ENCODE data around the gene HUS1.

The HUS1 gene

DNA sequence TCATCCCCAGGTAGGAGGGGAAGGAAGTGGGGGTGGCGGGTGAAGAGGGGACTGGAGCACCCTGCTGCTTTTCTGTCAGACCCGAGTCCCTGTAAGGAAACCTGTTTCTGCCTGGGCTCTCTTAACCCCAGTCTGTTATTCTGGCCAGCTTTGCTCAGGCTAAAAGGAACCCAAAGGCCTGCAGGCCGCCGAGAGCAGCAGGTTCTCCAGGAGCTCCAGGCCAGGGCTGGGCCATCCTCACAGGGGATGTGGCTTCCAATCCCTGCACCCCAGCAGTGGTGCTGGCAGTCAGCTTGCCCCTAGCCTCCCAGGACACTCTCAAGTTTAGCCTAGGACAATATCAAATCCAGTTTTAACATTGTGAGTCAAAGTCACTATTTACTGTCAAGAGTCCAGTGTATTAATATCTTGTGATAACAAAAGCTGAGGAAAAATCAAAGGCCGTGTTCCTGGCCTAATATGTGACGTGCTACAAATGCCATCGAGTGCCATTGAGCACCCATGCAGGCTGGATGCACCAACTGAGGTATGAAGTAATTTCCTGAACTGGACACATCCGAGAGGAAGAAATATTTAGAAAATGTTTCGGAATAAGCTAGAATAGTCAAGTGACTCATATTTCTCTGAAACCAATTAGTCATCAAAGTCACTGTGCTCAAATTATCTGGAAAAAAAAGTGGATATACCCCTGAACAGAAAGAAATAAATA is 38.1 kb downstream of the HUS1 start:
- TF ChIP-seq GATA2 (IDR thresholded peaks at IDR 0.05; ENCODE audit: low read depth, low read length) (no peak), GATA3 (IDR thresholded peaks at IDR 0.05; ENCODE audit: low read depth, low read length) (no peak)

DNA sequence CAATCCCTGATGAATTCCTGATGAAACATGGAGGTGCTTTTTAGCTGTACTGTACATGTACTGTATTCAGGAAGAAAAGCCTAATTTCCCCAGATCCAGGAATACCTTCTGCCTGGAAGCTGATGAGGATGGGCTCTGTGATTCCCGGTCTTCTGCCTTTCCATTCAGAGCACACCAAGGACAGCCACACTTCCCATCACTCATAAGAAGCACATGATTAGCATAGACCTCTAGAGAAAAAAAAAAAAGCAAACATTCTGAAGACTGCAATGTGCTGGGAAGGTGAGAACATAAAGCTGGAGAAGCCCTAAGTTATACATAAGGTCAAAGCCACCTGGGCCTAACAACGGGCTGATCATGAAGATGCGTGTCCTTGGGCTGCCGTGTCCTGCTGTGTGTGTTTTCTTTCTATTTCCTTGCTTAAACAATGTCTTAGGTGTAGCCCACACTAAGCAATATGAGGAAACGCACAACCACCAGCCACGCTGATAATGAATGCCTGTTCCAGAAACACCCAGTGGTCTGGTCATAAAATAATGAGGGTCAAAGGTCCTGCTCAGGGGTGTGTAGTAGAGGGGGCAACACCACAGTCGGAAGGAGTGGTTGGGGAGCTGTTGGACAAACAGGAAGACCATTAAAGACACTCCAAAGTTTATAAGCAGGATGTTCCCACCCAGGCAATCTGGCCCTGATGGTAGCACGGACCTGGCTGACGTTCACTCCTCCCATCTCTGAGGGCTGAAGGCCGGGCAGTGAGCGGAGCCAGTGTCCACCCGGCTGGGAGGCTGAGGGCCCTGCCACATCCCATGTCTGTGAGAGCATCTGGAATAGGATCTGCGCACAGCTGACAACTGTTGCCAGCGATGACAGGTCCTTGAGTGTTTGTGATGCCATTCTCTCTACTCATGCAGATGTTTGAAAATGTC is 39.1 kb downstream of the HUS1 start:
- no peak for TF ChIP-seq GATA3 (IDR thresholded peaks at IDR 0.05; ENCODE audit: low read depth, low read length)
- no peak for TF ChIP-seq GATA2 (IDR thresholded peaks at IDR 0.05; ENCODE audit: low read depth, low read length)

DNA sequence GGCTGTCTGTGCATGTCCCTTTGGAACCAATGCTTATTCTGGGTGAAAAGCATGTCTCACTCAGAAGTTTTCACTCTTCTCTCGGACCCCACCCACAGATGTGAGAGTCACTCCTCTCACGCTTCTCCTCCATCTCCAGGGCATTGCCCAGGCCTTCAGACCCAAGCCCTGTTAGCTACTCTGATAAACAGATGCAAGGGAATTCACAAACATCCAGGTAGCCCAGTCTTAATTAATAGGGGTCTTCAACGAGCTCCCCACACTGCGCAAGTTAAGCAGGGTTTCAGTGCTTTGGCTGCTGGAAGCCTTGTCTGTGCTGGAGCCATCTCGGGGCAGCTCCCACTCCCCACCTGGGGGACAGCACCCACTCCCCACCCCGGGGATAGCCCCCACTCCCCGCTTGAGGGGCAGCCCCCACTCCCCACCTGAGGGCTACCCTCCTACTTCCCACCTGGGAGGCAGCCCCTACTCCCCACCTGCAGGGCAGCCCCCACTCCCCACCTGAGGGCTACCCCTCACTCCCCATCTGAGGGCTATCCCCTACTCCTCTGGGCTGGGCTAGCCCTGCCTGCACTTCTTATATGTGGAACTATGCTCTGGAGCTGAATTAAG is 39.9 kb downstream of the HUS1 start:
- TF ChIP-seq GATA2 (IDR thresholded peaks at IDR 0.05; ENCODE audit: low read depth, low read length), result no peak
- TF ChIP-seq GATA3 (IDR thresholded peaks at IDR 0.05; ENCODE audit: low read depth, low read length), result no peak

DNA sequence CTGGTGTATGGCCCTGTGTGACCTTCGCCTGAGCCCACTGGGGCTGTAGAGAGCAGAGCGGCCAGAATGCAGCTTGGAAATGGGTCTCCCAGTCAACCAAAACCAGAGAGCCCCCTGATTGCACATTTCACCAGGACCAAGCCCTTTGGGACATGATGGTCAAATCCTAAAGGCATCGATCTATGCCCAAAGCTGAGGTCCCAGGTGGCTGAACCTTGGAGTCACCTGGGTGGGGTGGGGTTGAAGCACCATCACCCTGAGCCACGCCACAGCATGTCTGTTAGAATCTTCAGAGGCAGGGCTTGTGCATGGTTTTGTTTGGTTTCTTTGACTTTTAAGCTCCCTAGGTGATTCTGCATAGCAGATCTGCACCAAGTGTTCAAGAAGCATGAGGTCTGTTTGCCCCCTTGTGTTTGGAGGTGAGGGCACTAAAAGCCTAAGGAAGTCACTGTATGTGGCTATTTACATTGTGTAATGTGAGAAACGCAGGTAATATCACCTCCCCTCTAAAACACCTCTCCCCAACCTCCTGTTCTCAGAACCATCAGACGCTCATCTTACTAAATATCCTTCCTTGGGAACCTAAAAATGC is 40.7 kb downstream of the HUS1 start:
- TF ChIP-seq GATA2 (IDR thresholded peaks at IDR 0.05; ENCODE audit: low read depth, low read length) (no peak), GATA3 (IDR thresholded peaks at IDR 0.05; ENCODE audit: low read depth, low read length) (no peak)

DNA sequence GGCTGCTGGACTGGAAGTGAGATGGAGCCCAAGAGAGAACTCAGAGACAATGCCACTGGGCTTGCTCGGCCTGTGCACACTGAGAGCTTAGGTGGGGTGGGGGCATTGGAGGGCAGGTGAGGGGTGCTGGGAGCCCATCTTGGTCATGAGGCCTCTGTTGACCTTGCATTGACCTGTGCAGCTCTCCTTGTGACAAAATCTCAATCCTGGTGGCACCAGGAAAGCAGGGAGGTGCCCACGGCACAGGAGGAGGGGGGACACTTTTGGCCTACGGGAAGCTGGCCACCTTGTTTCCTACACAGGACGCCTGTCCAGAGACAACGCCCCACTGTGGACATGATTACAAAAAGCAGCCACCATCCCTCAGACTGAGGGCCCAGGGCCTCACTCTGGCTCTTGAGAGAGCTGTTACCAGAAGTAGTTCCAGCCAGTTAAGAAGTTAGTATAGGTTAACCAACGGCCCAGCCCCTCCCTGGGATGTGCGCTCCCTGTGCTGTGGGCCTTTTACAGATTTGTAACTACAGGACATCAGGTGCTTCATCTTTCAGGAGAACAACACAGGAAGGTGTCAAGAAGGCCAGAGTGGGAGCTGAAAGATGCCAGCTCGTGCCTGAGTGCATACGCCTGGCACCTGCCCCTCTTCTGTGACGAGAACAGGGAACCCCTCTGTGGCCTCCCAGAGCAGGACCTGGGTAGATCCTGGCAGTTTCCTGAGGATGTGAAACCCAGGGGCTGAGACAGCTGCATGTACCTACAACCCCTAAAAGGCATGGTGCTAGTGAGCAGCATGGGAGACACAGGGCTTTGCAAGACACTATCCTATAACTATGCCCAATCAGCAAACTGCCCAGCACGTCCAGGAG is 41.5 kb downstream of the HUS1 start:
- TF ChIP-seq GATA3 (IDR thresholded peaks at IDR 0.05; ENCODE audit: low read depth, low read length), result no peak
- no peak for TF ChIP-seq GATA2 (IDR thresholded peaks at IDR 0.05; ENCODE audit: low read depth, low read length)

DNA sequence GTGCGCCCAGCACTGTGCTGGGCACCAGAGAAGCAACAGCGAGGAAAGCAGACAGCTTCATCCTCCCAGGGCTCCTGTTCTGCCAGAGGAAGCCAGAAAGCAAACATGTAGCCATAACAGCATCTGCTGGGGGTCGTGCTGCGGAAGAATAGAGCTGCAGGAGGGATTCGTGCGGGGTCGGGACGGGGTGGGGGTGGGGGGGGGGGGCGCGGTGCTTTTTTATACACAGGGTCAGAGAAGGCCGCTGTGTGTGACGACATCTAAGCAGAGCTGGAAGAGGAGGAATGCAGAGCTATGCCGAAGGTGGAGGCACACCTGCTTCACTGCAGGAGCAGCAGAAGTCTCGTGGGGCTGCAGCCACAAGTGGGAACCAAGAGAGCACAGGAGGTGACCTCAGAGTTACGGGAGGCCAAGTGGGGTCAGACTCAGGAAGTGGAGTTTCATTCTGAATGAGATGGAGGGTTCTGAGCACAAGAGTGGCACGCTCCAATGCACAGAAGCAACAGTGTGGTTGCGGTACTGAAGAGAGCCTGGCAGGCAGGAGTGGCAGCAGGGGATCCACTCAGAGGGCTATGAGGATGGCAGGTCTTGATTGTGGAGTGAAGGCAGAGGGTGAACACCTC is 42.2 kb downstream of the HUS1 start:
- TF ChIP-seq GATA2 (IDR thresholded peaks at IDR 0.05; ENCODE audit: low read depth, low read length), result no peak
- no peak for TF ChIP-seq GATA3 (IDR thresholded peaks at IDR 0.05; ENCODE audit: low read depth, low read length)

DNA sequence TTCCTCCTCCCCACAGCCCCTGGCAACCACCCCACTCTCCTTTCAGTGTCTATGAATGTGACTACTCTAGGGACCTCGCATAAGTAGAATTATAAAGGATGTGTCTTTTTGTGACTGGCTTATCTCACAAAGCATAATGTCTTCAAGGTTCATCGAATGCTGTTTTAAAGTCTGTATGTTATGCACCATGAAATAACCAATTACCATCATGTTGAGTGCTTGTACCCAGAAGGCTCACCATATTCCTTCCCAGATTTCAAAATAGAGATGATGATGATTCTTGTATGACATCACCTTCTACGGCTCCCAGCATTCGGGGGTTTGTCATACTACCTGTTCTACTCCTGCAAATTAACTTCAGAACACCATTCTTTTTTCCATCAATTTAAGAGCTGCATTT is 43.1 kb downstream of the HUS1 start:
- TF ChIP-seq GATA3 (IDR thresholded peaks at IDR 0.05; ENCODE audit: low read depth, low read length), result no peak
- TF ChIP-seq GATA2 (IDR thresholded peaks at IDR 0.05; ENCODE audit: low read depth, low read length), result no peak

DNA sequence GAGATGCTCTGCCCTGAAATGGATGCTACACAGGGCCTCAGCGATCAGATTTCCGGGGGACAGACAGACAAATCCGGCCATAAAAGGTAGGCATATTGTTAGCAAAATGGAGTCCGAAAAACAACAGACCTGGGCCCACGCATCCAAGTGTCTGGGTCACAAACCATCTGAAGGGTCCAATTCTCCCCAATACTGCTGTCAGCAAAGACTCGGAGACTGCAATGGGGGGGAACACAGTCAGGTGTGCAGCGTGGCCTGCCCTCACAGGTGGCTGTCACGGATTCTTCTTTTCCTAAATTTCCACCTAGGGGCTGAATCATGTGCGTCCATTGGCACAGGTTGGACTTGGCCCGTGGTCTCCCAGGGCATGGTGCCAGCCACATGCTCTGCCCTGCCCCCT is 44.1 kb downstream of the HUS1 start:
- TF ChIP-seq GATA3 (IDR thresholded peaks at IDR 0.05; ENCODE audit: low read depth, low read length) (no peak), GATA2 (IDR thresholded peaks at IDR 0.05; ENCODE audit: low read depth, low read length) (no peak)

DNA sequence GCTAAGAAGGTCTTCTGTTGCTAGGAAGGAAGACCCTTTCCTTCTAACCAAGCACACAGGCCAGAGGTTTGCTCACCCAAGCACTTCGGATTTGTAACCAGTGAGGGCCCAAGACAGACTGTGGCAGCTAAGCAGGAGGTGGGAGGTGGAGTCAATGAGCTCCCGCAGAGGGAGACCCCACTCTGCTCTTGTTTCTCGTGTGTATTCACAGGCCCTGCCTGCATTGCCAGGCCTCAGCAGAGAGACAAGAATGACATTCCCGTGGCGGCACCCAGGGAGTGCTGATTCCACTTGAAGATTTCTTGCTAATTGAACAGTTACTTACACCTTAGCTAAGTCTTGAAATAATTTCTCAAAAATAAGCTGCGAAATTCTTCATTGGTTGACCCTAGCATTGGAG is 44.6 kb downstream of the HUS1 start:
- TF ChIP-seq GATA2 (IDR thresholded peaks at IDR 0.05; ENCODE audit: low read depth, low read length), result no peak

DNA sequence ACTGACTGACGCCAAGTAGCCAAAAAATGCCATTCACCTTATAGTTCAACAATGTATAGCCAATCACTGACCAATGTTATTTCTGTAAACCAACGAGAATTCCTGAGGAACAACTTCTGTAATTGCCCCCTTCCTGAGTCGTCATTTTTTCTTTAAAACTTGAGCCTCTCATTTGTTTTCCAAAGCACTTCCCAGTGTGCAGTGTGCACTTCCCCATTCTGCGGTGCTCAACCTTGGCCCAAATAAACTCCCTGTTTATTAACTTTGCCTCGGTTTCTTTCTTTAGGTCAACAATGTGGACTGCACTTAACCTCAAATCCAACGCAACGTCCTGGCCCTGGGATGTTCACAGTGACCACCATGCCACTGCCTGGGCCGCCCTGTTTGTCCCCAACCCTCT is 46.2 kb downstream of the HUS1 start:
- no peak for TF ChIP-seq GATA3 (IDR thresholded peaks at IDR 0.05; ENCODE audit: low read depth, low read length)
- no peak for TF ChIP-seq GATA2 (IDR thresholded peaks at IDR 0.05; ENCODE audit: low read depth, low read length)

DNA sequence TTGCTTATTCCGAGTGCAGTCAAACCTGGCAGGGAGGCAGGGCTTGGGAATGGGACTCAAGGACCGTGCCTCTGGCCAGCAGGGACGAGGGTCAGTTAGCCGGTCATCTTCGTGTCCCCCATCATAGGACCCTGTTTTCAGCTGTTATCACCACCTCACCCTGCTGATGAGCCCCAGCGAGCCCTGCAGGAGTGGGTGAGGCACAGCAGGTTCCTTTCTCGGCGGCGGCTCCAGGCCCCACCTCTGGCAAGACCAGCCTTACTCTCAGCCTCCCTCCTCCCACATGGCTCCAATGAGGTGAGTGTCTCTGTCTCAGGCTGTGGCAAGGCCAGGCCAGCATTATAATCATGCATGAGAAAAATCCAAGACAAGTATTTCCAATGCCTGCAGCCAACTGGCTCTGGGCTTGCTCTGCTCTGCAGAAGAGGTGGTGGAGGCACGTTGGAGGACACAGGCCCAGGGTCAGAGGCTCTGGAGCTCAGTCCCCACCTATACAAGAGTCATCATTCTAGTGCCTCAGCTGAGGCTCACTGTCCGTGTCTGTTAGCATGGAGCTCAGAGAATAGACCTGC is 46.9 kb downstream of the HUS1 start:
- TF ChIP-seq GATA3 (IDR thresholded peaks at IDR 0.05; ENCODE audit: low read depth, low read length) (no peak), GATA2 (IDR thresholded peaks at IDR 0.05; ENCODE audit: low read depth, low read length) (no peak)

DNA sequence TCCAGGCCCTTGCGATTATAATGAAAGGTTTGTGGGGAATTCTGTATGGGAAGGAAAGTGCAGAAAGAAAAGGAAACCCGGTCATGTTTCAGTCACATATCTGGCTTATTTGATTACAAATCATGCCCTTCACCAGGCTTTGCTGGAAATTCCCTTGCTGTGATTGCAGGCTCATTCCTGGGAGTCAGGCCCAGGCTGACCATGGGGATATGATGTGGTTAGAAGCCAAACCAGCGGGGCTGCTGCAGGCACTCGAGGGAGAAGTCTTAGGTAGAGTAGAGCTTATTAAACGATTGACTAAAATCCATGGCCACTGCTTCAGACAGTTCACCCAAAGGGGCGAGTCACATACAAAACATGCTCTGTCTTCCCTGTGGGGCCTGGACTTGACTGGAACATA is 47.4 kb downstream of the HUS1 start:
- TF ChIP-seq GATA3 (IDR thresholded peaks at IDR 0.05; ENCODE audit: low read depth, low read length) (no peak), GATA2 (IDR thresholded peaks at IDR 0.05; ENCODE audit: low read depth, low read length) (no peak)
